Measurements from ENCODE around the gene GH2.
"Not testable (repeated sequence)": the region's sequence is repeated elsewhere in the genome, so short reads cannot be mapped to it uniquely, and the experiment has no call there.

Gene GH2

GRCh38 chr17:63871646-63872365 lies 9.9 kb downstream of the GH2 start:
- DNase-seq, result not testable (repeated sequence)

GRCh38 chr17:63870292-63870665 lies 11.5 kb downstream of the GH2 start:
- not testable (repeated sequence) for DNase-seq

- DNase-seq, result not testable (repeated sequence)
These were observed 12.1 kb downstream of the GH2 start for GRCh38 chr17:63869491-63870291.

- not testable (repeated sequence) for DNase-seq
These were observed 15.1 kb downstream of the GH2 start for GRCh38 chr17:63866625-63867024.

GRCh38 chr17:63859257-63859656 lies 22.5 kb downstream of the GH2 start:
- DNase-seq, result no peak

- DNase-seq, result not testable (repeated sequence)
These were observed 25.3 kb downstream of the GH2 start for GRCh38 chr17:63856425-63856824.

- DNase-seq, result no peak
These were observed 26.6 kb downstream of the GH2 start for GRCh38 chr17:63855185-63855584.

GRCh38 chr17:63854709-63855108 lies 27.0 kb downstream of the GH2 start:
- DNase-seq, result no peak

- no peak for DNase-seq
These were observed 28.5 kb downstream of the GH2 start for GRCh38 chr17:63853260-63853659.

- DNase-seq, result no peak
These were observed 31.3 kb downstream of the GH2 start for GRCh38 chr17:63850401-63850800.

- DNase-seq, result peak; percentile 99
These were observed 32.7 kb downstream of the GH2 start for GRCh38 chr17:63848834-63849689.

- DNase-seq, result no peak
These were observed 34.1 kb downstream of the GH2 start for GRCh38 chr17:63847525-63848249.

GRCh38 chr17:63845509-63845908 lies 36.2 kb downstream of the GH2 start:
- no peak for DNase-seq

GRCh38 chr17:63843910-63844677 lies 37.6 kb downstream of the GH2 start:
- no peak for DNase-seq

- DNase-seq, result not testable (repeated sequence)
These were observed 38.3 kb downstream of the GH2 start for GRCh38 chr17:63843387-63843888.

- DNase-seq, result peak; percentile 99
These were observed 39.0 kb downstream of the GH2 start, which contains the start of gene SMARCD2 for GRCh38 chr17:63842540-63843386. TSS of gene SMARCD2 (minus strand) at chr17:63842685. CDS start at chr17:63842674, 11 bp downstream.

- DNase-seq, result no peak
These were observed 39.6 kb downstream of the GH2 start for GRCh38 chr17:63842173-63842539.

- no peak for DNase-seq
These were observed 40.2 kb downstream of the GH2 start for GRCh38 chr17:63841350-63842172.

- DNase-seq, result no peak
These were observed 41.0 kb downstream of the GH2 start for GRCh38 chr17:63840591-63841349.

Data from activated CD8-positive, alpha-beta memory T cell treated with anti-CD3 and anti-CD28 coated beads for 24 hours (primary cell).